NCI-H1105 (cell line): ENCODE data around the gene MYO1B.
"Not testable (repeated sequence)": the region's sequence is repeated elsewhere in the genome, so short reads cannot be mapped to it uniquely, and the experiment has no call there.

Source experiments
- DNase-seq: peaks from one replicate; lab custom pipeline; 2025; lab: John Stamatoyannopoulos, UW

The MYO1B gene

DNA sequence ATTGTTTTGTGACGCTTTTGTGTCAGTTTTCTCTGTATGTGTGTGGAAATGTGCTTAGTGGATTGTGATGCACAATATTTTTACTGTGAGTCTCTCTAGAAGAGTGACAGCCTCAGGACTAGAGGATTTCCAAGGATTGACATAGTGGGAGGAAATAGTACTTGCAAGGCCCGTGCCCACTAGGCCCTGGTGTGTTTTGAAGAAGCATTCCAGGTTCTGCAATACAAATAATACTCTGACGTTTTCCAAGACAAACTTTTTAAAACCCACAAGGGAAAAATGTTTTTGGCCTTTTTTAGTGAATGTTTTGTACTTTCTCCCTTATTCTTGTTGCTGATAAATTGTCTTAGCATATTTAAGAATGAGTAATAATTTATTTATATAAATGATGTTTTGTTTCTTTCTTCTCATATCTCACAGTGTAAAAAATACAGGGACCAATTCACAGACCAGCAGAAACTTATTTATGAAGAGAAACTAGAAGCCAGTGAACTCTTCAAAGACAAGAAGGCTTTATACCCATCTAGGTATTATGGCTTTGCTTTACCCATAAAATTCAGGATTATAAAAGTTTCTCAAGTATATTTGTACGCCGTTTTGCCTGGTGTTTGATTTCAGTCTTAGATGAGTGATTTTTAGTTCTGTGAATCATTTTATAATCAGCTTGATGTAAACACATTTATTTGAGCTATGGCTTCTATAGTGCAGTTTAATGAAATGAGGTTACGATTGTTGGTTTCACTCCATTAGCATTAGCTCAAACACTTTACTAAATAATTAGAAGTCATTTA is 165.6 kb downstream of the MYO1B start:
- DNase-seq, result no peak

DNA sequence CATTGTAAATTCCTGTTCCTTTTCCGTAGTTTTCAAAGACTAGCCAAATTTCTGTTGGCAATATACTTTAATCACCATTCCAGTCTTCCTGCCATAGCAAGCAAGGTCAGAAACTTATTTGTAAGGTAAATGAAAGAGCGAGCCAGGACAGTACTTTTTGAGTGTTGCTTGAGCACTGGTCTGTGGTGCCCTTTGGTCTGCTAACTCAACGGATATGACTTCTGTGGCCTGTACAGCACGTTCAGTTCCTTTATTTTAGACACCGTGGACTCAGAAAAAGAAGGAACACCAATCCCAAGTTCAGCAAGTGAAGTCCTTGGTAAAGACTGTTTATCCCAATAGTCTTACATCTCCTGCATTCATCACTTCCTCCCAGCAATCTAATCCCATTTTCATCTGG is 166.3 kb downstream of the MYO1B start:
- no peak for DNase-seq

DNA sequence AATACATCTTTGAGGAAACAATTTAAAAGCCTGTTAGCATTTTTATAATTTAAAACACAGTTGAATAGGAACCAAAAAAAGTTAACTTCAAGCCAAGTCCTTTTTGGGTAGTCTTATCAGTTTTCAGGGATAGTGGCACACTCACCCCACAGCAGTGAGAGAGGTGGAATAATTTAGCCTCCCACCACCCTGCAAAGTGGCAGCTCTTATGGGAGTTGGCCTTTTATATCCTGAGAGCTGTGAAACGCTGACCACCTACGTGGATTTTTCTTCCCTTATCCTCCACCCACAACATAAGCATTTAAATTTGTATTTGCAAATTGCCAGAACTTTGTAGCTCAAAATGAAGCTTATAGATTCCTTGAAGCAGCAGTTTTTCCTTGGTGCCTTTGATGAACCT is 167.1 kb downstream of the MYO1B start:
- DNase-seq, result no peak

DNA sequence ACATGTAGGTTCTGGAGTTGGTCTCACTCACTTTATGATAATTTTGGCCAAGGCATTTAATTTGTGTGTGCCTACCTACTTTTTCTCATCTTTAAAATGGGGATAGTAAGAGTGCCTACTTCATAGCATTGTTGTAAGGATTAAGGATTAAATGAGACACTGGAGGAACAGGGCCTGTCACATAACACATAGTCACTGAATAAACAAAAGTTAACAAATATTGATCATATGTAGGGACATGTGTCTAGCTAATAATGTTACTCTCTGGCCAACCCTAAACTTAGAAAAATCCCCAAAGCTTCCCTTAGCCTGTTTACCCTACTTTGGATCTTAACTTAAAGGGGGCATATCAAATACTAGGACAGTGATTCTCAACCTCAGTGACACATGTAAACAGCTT is 169.9 kb downstream of the MYO1B start:
- no peak for DNase-seq

DNA sequence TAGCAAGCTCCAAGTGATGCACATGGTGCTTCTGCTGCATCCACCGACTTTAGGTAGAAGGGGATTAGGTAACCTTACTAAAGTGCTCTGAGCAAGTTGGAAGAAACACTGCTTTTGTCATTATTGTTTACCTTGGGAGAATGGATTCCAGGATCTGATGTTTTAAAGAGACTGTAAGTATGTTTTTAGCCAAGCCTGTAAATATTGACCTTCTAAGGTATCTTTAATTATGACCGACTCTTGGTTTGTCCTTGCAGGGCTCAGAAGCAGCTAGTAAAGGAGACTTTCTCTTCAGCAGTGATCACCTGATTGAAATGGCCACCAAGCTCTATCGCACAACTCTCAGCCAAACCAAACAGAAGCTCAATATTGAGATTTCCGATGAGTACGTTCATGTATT is 170.7 kb downstream of the MYO1B start:
- no peak for DNase-seq

DNA sequence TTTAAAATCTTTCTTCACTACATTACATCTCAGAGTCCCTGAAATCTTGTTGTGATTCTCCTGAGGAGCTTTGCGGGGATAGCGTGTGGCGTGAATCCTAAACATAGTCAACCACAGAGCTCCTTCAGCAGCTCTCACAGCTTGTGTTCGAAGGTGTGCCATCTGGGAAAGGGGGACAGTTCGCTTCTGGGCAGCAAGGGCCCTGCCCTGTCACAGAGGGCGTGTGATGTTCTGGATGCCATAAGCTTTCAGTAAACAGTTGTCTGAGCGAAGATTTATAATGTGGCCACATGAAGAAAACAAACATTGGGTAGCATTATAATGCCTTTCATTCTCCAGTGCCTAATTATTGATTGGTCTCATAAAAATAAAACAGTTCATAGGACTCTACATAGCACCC is 172.5 kb downstream of the MYO1B start:
- DNase-seq, result no peak

DNA sequence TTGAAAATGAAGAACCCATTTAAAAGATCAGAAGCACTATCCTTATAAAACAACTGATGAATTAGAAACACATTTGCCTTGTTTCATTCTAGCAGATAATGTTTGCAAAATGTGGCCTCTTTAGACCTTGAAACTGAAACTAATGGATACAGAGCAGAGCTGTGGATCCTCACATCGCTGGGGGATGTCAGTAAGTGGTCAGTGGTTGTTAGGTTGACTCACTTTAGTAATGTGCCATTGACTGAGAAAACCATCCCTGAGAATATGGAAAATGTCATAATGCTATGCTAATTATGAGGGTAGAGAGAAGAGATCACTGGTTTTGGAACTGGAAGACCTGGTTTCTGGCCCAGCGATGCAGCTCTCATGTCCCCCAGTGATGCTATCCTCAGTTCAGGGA is 176.7 kb downstream of the MYO1B start:
- no peak for DNase-seq

- DNase-seq, result no peak
Measured at GRCh38 chr2:191427031-191427430, 181.8 kb downstream of the MYO1B start.

DNA sequence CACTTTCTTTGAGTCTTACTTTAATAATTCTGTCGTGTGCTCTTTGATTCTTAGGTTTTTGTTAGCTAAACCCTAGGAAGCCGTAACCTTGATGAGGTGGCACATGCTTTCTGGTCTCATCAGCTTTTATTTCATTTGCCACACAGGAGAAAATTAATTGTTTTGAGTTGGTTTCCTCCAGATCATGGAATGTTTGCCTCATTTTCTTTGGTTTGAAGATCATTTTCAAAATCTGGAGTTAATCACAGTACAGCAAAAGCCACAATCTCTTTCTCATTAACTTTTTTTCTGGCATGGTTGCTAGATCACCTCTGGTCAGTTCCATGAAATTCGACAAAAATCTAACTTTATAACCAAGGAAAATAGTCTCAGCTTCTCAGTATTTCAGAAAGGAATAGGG is 182.9 kb downstream of the MYO1B start:
- no peak for DNase-seq

- DNase-seq, result no peak
Measured at GRCh38 chr2:191430476-191430875, 185.3 kb downstream of the MYO1B start.

GRCh38 chr2:191432121-191432520 is 186.9 kb downstream of the MYO1B start:
- DNase-seq, result no peak

- DNase-seq, result no peak
Measured at GRCh38 chr2:191434072-191434471, 188.9 kb downstream of the MYO1B start.

DNA sequence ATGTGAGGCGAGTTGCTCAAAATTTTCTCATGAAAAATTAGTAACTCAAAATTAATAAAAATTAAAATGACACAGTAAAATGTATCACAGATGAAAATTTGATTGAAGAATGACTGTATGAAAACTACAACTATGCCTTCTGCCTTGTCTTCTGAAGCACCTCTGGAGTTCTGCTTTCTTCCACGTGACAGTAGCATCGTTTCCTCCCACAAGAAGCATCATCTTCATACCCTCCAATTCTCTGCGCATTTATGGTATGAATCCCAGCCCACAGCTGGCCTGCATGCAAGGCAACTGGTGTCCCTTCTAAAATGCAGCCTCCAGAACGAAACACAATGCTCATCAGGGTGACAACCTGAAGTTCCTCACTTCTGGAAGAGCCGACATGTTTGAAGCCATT is 189.9 kb downstream of the MYO1B start:
- no peak for DNase-seq

DNA sequence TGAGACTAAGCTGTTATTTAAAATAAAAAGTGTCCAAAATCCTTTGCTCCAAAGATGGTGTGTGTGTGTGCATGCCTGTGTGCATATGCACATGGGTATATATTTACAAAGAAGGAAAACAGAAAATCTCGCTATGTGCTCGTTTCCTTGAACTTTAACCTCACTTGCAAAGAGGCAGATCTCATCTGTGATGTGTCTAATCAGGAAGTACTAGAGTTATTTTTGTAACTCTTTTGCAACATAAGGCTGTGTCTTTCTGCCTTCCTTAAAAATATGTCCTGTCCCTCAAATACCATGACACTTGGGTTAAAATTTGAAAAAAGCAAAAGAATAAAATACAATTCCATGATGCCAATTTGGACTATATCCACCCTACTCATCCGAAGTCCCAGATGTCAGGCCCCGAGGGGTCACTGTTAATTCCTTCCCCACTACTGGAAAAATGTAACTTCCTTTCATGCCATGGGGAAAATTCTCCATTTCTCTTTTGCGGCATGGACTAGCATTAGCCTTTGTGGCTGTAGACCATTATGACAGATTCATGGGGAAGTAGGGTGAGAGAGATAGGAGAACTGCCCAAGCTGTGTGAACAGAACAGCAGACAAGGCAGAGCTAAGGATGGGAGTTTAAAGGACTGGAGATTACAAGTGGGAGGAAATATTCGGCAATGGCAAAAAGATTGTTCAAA is 191.3 kb downstream of the MYO1B start:
- DNase-seq, result no peak

DNA sequence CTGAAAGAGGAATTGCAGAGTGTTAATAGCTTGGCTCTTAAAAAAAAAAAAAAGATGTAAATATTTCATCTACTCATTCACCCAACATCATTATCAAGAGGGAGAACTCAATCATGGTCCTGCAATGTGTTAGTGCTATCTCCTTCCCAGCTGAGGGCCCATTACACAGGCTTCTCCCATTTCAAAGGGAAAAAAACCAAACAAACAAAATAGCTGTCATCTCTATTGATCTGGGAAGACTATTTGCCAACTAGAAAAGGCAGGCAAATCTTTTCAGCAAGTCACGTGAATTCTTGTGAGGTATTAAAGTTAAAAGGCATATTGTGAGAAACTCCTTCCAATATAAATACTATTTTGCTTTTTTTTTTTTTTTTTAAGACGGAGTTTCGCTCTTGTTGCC is 194.3 kb downstream of the MYO1B start:
- DNase-seq, result no peak

DNA sequence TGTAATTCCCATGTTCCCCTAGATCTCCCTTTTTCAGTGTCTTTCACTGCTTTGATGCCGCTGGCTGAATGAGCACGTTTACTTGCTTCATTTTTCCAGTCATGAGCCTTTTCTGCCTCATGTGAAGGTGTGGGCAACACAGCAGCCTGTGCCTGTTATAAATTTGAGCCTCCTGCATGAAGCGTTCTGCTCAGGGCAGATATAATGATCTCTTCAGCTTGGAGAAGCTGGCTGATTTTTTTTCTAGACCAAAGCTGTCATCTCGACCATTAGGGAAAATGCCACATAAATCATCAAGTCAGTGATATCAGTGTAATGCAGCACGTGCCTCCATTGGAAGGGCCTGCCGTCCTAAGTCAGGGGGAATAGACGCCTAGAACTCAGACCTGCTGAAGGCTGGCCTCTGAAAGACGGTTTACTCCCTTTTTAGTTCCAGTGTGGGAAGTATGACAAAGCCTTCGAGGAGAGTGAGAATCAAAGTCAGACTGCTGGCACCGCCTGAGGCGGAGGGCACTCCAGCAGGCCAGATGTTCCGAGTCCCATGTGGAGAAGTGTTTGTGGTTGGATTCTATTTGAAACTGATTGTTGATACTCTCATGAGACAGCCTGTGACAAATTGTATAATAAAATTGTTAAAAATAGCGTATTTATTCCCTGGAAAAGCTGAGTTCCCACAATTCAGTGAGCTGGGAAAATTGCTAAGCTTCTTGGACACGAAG is 196.5 kb downstream of the MYO1B start:
- no peak for DNase-seq

DNA sequence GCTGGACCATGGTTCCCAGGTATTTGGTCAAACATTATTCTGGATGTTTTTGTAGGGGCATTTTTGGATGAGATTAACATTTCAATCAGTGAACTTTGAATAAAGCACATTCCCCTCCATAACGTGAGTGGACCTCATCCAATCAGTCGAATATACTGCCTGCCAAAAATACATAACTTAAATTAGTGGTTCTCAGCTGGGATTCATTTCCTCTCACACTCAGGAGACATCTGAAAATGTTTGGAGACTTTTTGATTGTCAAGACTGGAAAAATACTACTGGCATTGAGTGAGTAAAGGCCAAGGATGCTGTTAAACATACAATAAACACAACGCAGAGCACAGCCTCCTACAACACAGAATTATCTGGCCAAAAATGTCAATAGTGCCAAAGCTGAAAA is 198.2 kb downstream of the MYO1B start:
- DNase-seq, result no peak

DNA sequence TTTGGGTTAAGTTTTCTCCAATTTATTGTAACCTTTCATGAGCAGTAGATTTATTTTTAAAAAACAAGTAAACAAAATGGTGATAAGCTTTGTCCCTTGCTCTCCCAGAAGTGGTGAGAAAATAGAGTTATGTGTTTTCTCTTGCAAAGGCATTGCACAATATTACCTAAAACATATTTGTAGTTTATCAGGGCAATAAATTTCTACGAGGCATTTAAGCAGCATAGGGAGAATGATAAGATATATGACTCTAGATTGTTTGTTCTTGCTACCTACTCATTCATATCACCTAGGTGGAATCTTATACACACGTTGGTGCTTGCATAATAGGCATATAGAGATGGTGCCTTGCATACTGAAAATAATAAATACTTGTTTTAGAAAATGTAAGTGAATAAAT is 201.7 kb downstream of the MYO1B start:
- no peak for DNase-seq

GRCh38 chr2:191451116-191451515 is 205.9 kb downstream of the MYO1B start:
- no peak for DNase-seq

GRCh38 chr2:191452065-191452464 is 206.9 kb downstream of the MYO1B start:
- no peak for DNase-seq

GRCh38 chr2:191453761-191454160 is 208.6 kb downstream of the MYO1B start:
- no peak for DNase-seq

- not testable (repeated sequence) for DNase-seq
Measured at GRCh38 chr2:191456506-191456905, 211.3 kb downstream of the MYO1B start.

- DNase-seq, result no peak
Measured at GRCh38 chr2:191459158-191459557, 214.0 kb downstream of the MYO1B start.
